H9 (cell line): Measurements from ENCODE around the gene RANBP9. TPM values are rescaled to one million over a fixed set of nuclear protein-coding genes. Genes with fewer than 3 reads are reported as not detected.

Source experiments
- DNase-seq: peaks from one replicate; pipeline ENCODE4 v3.0.0-alpha.2; 2017
- H2AFZ ChIP-seq: one replicate; pipeline ENCODE4 v1.6.1; 2013; ENCODE audit warnings: mild to moderate bottlenecking, low read length, control low read depth, moderate library complexity
- H2AK5ac ChIP-seq: 2 replicates; pipeline ENCODE4 v1.6.1; 2013; ENCODE audit warnings: low read length, control low read depth, mixed read lengths; ENCODE audit not compliant: insufficient read length
- H2BK120ac ChIP-seq: one replicate; pipeline ENCODE4 v1.6.1; 2013; ENCODE audit warnings: low read depth, mild to moderate bottlenecking, low read length, control low read depth, inconsistent platforms; ENCODE audit not compliant: poor library complexity, severe bottlenecking
- H2BK12ac ChIP-seq: 2 replicates; pipeline ENCODE4 v1.6.1; 2013; ENCODE audit warnings: low read length, control low read depth, mixed read lengths, low read depth; ENCODE audit not compliant: insufficient read length
- H2BK15ac ChIP-seq: 2 replicates; pipeline ENCODE4 v1.6.1; 2013; ENCODE audit warnings: low read depth, low read length, control low read depth
- H2BK20ac ChIP-seq: one replicate; pipeline ENCODE4 v1.6.1; 2013; ENCODE audit warnings: low read depth, mild to moderate bottlenecking, low read length, control low read depth, inconsistent platforms; ENCODE audit not compliant: poor library complexity, severe bottlenecking
- H2BK5ac ChIP-seq: 2 replicates; pipeline ENCODE4 v1.6.1; 2013; ENCODE audit warnings: low read length, control low read depth, mixed read lengths; ENCODE audit not compliant: insufficient read length
- H3K14ac ChIP-seq: 2 replicates; pipeline ENCODE4 v1.6.1; 2013; ENCODE audit warnings: low read length, control low read depth; ENCODE audit not compliant: insufficient read depth
- H3K18ac ChIP-seq: 2 replicates; pipeline ENCODE4 v1.6.1; 2013; ENCODE audit warnings: low read depth, mild to moderate bottlenecking, mixed read lengths, low read length, control low read depth; ENCODE audit not compliant: insufficient read length
- H3K23ac ChIP-seq: 2 replicates; pipeline ENCODE4 v1.6.1; 2013; ENCODE audit warnings: low read length, control low read depth, mixed read lengths, low read depth; ENCODE audit not compliant: insufficient read length
- H3K23me2 ChIP-seq: 2 replicates; pipeline ENCODE4 v1.6.1; 2013; ENCODE audit warnings: low read depth, mild to moderate bottlenecking, mixed read lengths, low read length, control low read depth; ENCODE audit not compliant: insufficient read length, poor library complexity, severe bottlenecking
- H3K27ac ChIP-seq: 2 replicates; pipeline ENCODE4 v1.5.1; 2013; ENCODE audit warnings: low read length, control low read depth, mixed read lengths, low read depth; ENCODE audit not compliant: insufficient read length
- H3K27me3 ChIP-seq: 2 replicates; pipeline ENCODE4 v1.6.1; 2013; ENCODE audit warnings: low read length, control low read depth, inconsistent platforms; ENCODE audit not compliant: insufficient read depth
- H3K4ac ChIP-seq: 2 replicates; pipeline ENCODE4 v1.6.1; 2013; ENCODE audit warnings: low read depth, mild to moderate bottlenecking, control low read depth, inconsistent platforms, low read length, moderate library complexity
- H3K4me1 ChIP-seq: 2 replicates; pipeline ENCODE4 v1.6.1; 2013; ENCODE audit warnings: low read length, control low read depth, inconsistent platforms; ENCODE audit not compliant: insufficient read depth
- H3K4me2 ChIP-seq: 2 replicates; pipeline ENCODE4 v1.6.1; 2013; ENCODE audit warnings: low read length, control low read depth, mixed read lengths; ENCODE audit not compliant: insufficient read length, insufficient read depth
- H3K56ac ChIP-seq: 2 replicates; pipeline ENCODE4 v1.6.1; 2013; ENCODE audit warnings: low read depth, mild to moderate bottlenecking, mixed read lengths, low read length, control low read depth; ENCODE audit not compliant: insufficient read length
- H3K79me1 ChIP-seq: 2 replicates; pipeline ENCODE4 v1.6.1; 2013; ENCODE audit warnings: low read depth, mild to moderate bottlenecking, moderate library complexity, low read length, control low read depth, inconsistent platforms; ENCODE audit not compliant: insufficient read depth, poor library complexity, severe bottlenecking
- H3K79me2 ChIP-seq: 2 replicates; pipeline ENCODE4 v1.6.1; 2013; ENCODE audit warnings: low read length, control low read depth, inconsistent platforms; ENCODE audit not compliant: insufficient read depth
- H3K9ac ChIP-seq: 2 replicates; pipeline ENCODE4 v1.6.1; 2013; ENCODE audit warnings: low read length, control low read depth, mixed read lengths; ENCODE audit not compliant: insufficient read length; ENCODE audit errors: extremely low read depth
- H3K9me3 ChIP-seq: one replicate; pipeline ENCODE4 v1.6.1; 2013; ENCODE audit warnings: low read depth, low read length, inconsistent platforms; ENCODE audit not compliant: control insufficient read depth
- H3T11ph ChIP-seq: one replicate; pipeline ENCODE4 v1.6.1; 2013; ENCODE audit warnings: mild to moderate bottlenecking, low read length, control low read depth, inconsistent platforms
- H4K20me1 ChIP-seq: one replicate; pipeline ENCODE4 v1.6.1; 2013; ENCODE audit not compliant: control insufficient read depth, insufficient read length, insufficient read depth
- H4K5ac ChIP-seq: 2 replicates; pipeline ENCODE4 v1.6.1; 2013; ENCODE audit warnings: low read depth, mild to moderate bottlenecking, mixed read lengths, low read length, control low read depth; ENCODE audit not compliant: insufficient read length
- H4K8ac ChIP-seq: replicated peaks from 2 replicates; pipeline ENCODE4 v1.6.1; 2013; ENCODE audit warnings: low read length, control low read depth, mixed read lengths, low read depth; ENCODE audit not compliant: insufficient read length
- H4K91ac ChIP-seq: 2 replicates; pipeline ENCODE4 v1.6.1; 2013; ENCODE audit warnings: low read depth, mild to moderate bottlenecking, moderate library complexity, mixed read lengths, low read length, control low read depth; ENCODE audit not compliant: insufficient read length
- H3K27ac Mint-ChIP-seq, 3 experiments: 2 replicates in 2 of 3; 3 replicates in 1 of 3; pipeline ENCODE4 v1.8.0; 2020 to 2021; ENCODE audit warnings: mixed read lengths in 3 of 3, mild to moderate bottlenecking in 1 of 3, moderate library complexity in 1 of 3
- H3K27me3 Mint-ChIP-seq: 2 replicates; pipeline ENCODE4 v1.8.0; 2021; ENCODE audit warnings: low read depth, mild to moderate bottlenecking, moderate library complexity, mixed read lengths
- H3K36me3 Mint-ChIP-seq, 3 experiments: 2 replicates in 2 of 3; 3 replicates in 1 of 3; pipeline ENCODE4 v1.8.0; 2020 to 2021; ENCODE audit warnings: low read depth in 3 of 3, mixed read lengths in 3 of 3; ENCODE audit not compliant: insufficient read depth in 1 of 3
- H3K4me1 Mint-ChIP-seq, 2 experiments: 2 replicates each; pipeline ENCODE4 v1.8.0; 2020; ENCODE audit warnings: mixed read lengths in 2 of 2
- H3K4me3 Mint-ChIP-seq, 2 experiments: 2 replicates in 1 of 2; 3 replicates in 1 of 2; pipeline ENCODE4 v1.8.0; 2020 to 2021; ENCODE audit warnings: mild to moderate bottlenecking in 2 of 2, mixed read lengths in 2 of 2, moderate library complexity in 1 of 2
- H3K9me3 Mint-ChIP-seq, 2 experiments: 2 replicates in 1 of 2; 3 replicates in 1 of 2; pipeline ENCODE4 v1.8.0; 2020; ENCODE audit warnings: mild to moderate bottlenecking in 2 of 2, mixed read lengths in 2 of 2, moderate library complexity in 1 of 2
- CTCF ChIP-seq: fragments of 200-600 bp; sonication (generic); conservative IDR thresholded peaks from 3 replicates; pipeline ENCODE4 v1.8.0; 2021; ENCODE audit warnings: antibody characterized with exemption, mild to moderate bottlenecking
- total RNA-seq: library from RNA; stranded (reverse); gene quantifications from 2 replicates; pipeline ENCODE4 v1.2.1, GENCODE V29; 2021

The RANBP9 gene
- total RNA-seq, 1 experiment from 2014 or later: 37.2 TPM

- peaks cover 26 to 44% of the 10 kb centered on the region in 2 experiments for H3K4me1 Mint-ChIP-seq
- no peak overlapping the region for H3K56ac ChIP-seq
- no peak overlapping the region for H3T11ph ChIP-seq
- no peak overlapping the region for H3K4ac ChIP-seq
- no peak overlapping the region for H4K5ac ChIP-seq
- no peak overlapping the region for H2BK15ac ChIP-seq
- H3K27ac Mint-ChIP-seq: peak overlapping the region in 1 of 3 experiments; percentile 1; a peak in 2 of 7 replicates
- no peak overlapping the region for H3K4me2 ChIP-seq
- no peaks in the 10 kb centered on the region for H3K23me2 ChIP-seq
- no peak overlapping the region for H2AFZ ChIP-seq
- H3K27me3 ChIP-seq: no peaks in the 10 kb centered on the region
- H2BK20ac ChIP-seq: no peak overlapping the region
- H3K14ac ChIP-seq: no peak overlapping the region
- no peak overlapping the region for H2AK5ac ChIP-seq
- H3K4me1 ChIP-seq: no peaks in the 10 kb centered on the region; the same call in 1 of the 2 replicates
- peaks cover 10 to 19% (median 15%) of the 10 kb centered on the region in 3 experiments; a peak in 6 of 7 replicates for H3K36me3 Mint-ChIP-seq
- H2BK5ac ChIP-seq: no peak overlapping the region
- H3K79me2 ChIP-seq: peaks cover 3% of the 10 kb centered on the region; the same call in 1 of the 2 replicates
- no peaks in the 10 kb centered on the region for H4K20me1 ChIP-seq
- no peak overlapping the region for H2BK120ac ChIP-seq
- no peaks in the 10 kb centered on the region for H3K9me3 ChIP-seq
- H2BK12ac ChIP-seq: no peak overlapping the region
- no peak for DNase-seq
- no peak overlapping the region for H4K8ac ChIP-seq
- H3K27ac ChIP-seq: no peak overlapping the region
- TF ChIP-seq CTCF: no peak
- H4K91ac ChIP-seq: no peak overlapping the region
- no peaks in the 10 kb centered on the region for H3K27me3 Mint-ChIP-seq
- H3K18ac ChIP-seq: no peak overlapping the region
- no peaks in the 10 kb centered on the region for H3K79me1 ChIP-seq
- no peak overlapping the region for H3K23ac ChIP-seq
- peaks cover 9 to 10% of the 10 kb centered on the region in 2 experiments; a peak in 4 of 5 replicates for H3K9me3 Mint-ChIP-seq
- H3K4me3 Mint-ChIP-seq: no peak overlapping the region
- H3K9ac ChIP-seq: no peak overlapping the region
These were observed 38.7 kb downstream of the RANBP9 start for GRCh38 chr6:13672904-13673303.
